Lower lobe of right lung (tissue), 2 donors: ENCODE results near the gene BICD2. TPM values are rescaled to one million over a fixed set of nuclear protein-coding genes. Genes with fewer than 3 reads are reported as not detected.

Source experiments
- ATAC-seq, 2 donors: fragments of 200-7000 bp; cut with Tn5 transposase; one replicate each; pipeline ENCODE4 v1.9.1; 2020 to 2022; ENCODE audit warnings: mild to moderate bottlenecking in 2 of 2, moderate library complexity in 2 of 2
- DNase-seq: peaks from one replicate; pipeline ENCODE4 v3.0.0-alpha.2; 2020
- H3K27ac ChIP-seq: fragments of 200-600 bp; one replicate; pipeline ENCODE4 v1.8.0; 2022
- H3K27me3 ChIP-seq: fragments of 200-600 bp; one replicate; pipeline ENCODE4 v1.8.0; 2022; ENCODE audit warnings: low read depth
- H3K36me3 ChIP-seq: fragments of 200-600 bp; one replicate; pipeline ENCODE4 v1.8.0; 2022; ENCODE audit warnings: mild to moderate bottlenecking
- H3K4me1 ChIP-seq: fragments of 200-600 bp; one replicate; pipeline ENCODE4 v1.8.0; 2022
- H3K4me3 ChIP-seq: fragments of 200-600 bp; one replicate; pipeline ENCODE4 v1.8.0; 2022; ENCODE audit warnings: mild to moderate bottlenecking
- H3K9me3 ChIP-seq: fragments of 200-600 bp; one replicate; pipeline ENCODE4 v1.8.0; 2022
- CTCF ChIP-seq: fragments of 200-600 bp; IDR thresholded peaks from one replicate; pipeline ENCODE4 v1.8.0; 2022; ENCODE audit warnings: antibody characterized with exemption, mild to moderate bottlenecking
- intact Hi-C: fragments of 100-400 bp; cut with DNase I; formaldehyde crosslinking; loops from one replicate; pipeline ENCODE4 v1.11.0; 2022
- total RNA-seq: library from RNA; stranded (reverse); fragmentation: NEBNext Ultra II Directional; extraction: Animal tissue kit (Norgen Biotek cat#: 25700); gene quantifications from one replicate; pipeline ENCODE4 v1.2.1, GENCODE V29; 2021
- donor health status: DM: no; HTN: yes; CAD: no; lungs with severe emphysema.

The BICD2 gene
- total RNA-seq, 1 donor from 2014 or later, result 34.9 TPM

- Histone ChIP-seq H3K27ac (peak within 1 kb of the TSS; percentile 97), H3K36me3 (peaks cover 12% of the 10 kb centered on the region), H3K4me3 (peak within 1 kb of the TSS; percentile 95), H3K9me3 (no peaks in the 10 kb centered on the region), H3K4me1 (peaks cover 25% of the 10 kb centered on the region), H3K27me3 (no peaks in the 10 kb centered on the region)
- TF ChIP-seq CTCF, result no peak
- ATAC-seq, result peak; percentile 98
- peak; percentile 99 for DNase-seq
- intact Hi-C loops, result no loop called here
These were observed 94.5 kb downstream of the BICD2 start, which contains the start of gene IPPK for GRCh38 chr9:92669890-92670708. IPPK (minus strand) TSS chr9:92670131; CDS start chr9:92669988, 143 bp downstream.

- peak; percentile 55 to 61 for ATAC-seq
- H3K4me3 ChIP-seq, result peak overlapping the region; percentile 95
- H3K36me3 ChIP-seq, result peaks cover 12% of the 10 kb centered on the region
- DNase-seq, result peak; percentile 60
- no peaks in the 10 kb centered on the region for H3K27me3 ChIP-seq
- intact Hi-C loops, result no loop called here
- H3K9me3 ChIP-seq, result no peaks in the 10 kb centered on the region
- peak overlapping the region; percentile 97 for H3K27ac ChIP-seq
- no peak for TF ChIP-seq CTCF
- peaks cover 30% of the 10 kb centered on the region for H3K4me1 ChIP-seq
These were observed 95.1 kb downstream of the BICD2 start for GRCh38 chr9:92669527-92669889.

GRCh38 chr9:92668746-92669526, 95.7 kb downstream of the BICD2 start:
- Histone ChIP-seq H3K4me3 (peak overlapping the region; percentile 95), H3K9me3 (no peaks in the 10 kb centered on the region), H3K36me3 (peaks cover 12% of the 10 kb centered on the region), H3K4me1 (peaks cover 30% of the 10 kb centered on the region), H3K27me3 (no peaks in the 10 kb centered on the region), H3K27ac (peak overlapping the region; percentile 97)
- ATAC-seq (peak; percentile 31 to 45), DNase-seq (no peak)
- no peak for TF ChIP-seq CTCF
- intact Hi-C loops, result no loop called here

GRCh38 chr9:92666912-92667532, 97.6 kb downstream of the BICD2 start:
- TF ChIP-seq CTCF, result no peak
- ATAC-seq (no peak), DNase-seq (no peak)
- Histone ChIP-seq H3K27ac (no peak overlapping the region), H3K27me3 (no peaks in the 10 kb centered on the region), H3K4me1 (peaks cover 30% of the 10 kb centered on the region), H3K9me3 (no peaks in the 10 kb centered on the region), H3K36me3 (peaks cover 12% of the 10 kb centered on the region), H3K4me3 (no peak overlapping the region)
- intact Hi-C loops, result no loop called here

GRCh38 chr9:92666236-92666635, 98.4 kb downstream of the BICD2 start:
- DNase-seq (no peak), ATAC-seq (no peak)
- Histone ChIP-seq H3K36me3 (peaks cover 12% of the 10 kb centered on the region), H3K27ac (no peak overlapping the region), H3K4me3 (no peak overlapping the region), H3K9me3 (no peaks in the 10 kb centered on the region), H3K27me3 (no peaks in the 10 kb centered on the region), H3K4me1 (peaks cover 26% of the 10 kb centered on the region)
- no peak for TF ChIP-seq CTCF
- intact Hi-C loops, result no loop called here
